Measurements from ENCODE around the gene EFCAB5.
"Not testable (repeated sequence)": the region's sequence is repeated elsewhere in the genome, so short reads cannot be mapped to it uniquely, and the experiment has no call there.

EFCAB5 gene

GRCh38 chr17:30021708-30022317 is 80.4 kb downstream of the EFCAB5 start:
- no peak for DNase-seq

GRCh38 chr17:30025325-30025724 is 83.9 kb downstream of the EFCAB5 start:
- DNase-seq: not testable (repeated sequence)

- DNase-seq: no peak
These were observed 86.2 kb downstream of the EFCAB5 start for GRCh38 chr17:30027676-30028075.

GRCh38 chr17:30031214-30031869 is 89.9 kb downstream of the EFCAB5 start:
- DNase-seq: no peak

GRCh38 chr17:30035369-30035768 is 93.9 kb downstream of the EFCAB5 start:
- DNase-seq: no peak

- DNase-seq: not testable (repeated sequence)
These were observed 99.5 kb downstream of the EFCAB5 start for GRCh38 chr17:30040719-30041518.

GRCh38 chr17:30041551-30041950 is 100.1 kb downstream of the EFCAB5 start:
- DNase-seq: no peak

- DNase-seq: no peak
These were observed 120.9 kb downstream of the EFCAB5 start for GRCh38 chr17:30062372-30062771.

- DNase-seq: no peak
These were observed 123.3 kb downstream of the EFCAB5 start for GRCh38 chr17:30064738-30065137.

- DNase-seq: no peak
These were observed 127.0 kb downstream of the EFCAB5 start for GRCh38 chr17:30068465-30068864.

GRCh38 chr17:30074254-30074653 is 132.8 kb downstream of the EFCAB5 start:
- DNase-seq: no peak

GRCh38 chr17:30074730-30075129 is 133.3 kb downstream of the EFCAB5 start:
- no peak for DNase-seq

GRCh38 chr17:30082773-30083172 is 141.3 kb downstream of the EFCAB5 start:
- no peak for DNase-seq

- no peak for DNase-seq
These were observed 143.4 kb downstream of the EFCAB5 start for GRCh38 chr17:30084788-30085187.

- no peak for DNase-seq
These were observed 145.5 kb downstream of the EFCAB5 start for GRCh38 chr17:30086896-30087295.

- not testable (repeated sequence) for DNase-seq
These were observed 146.0 kb downstream of the EFCAB5 start for GRCh38 chr17:30087431-30087830.

GRCh38 chr17:30091121-30091670 is 149.8 kb downstream of the EFCAB5 start:
- DNase-seq: no peak

- DNase-seq: no peak
These were observed 150.3 kb downstream of the EFCAB5 start for GRCh38 chr17:30091771-30092170.

- DNase-seq: no peak
These were observed 151.5 kb downstream of the EFCAB5 start for GRCh38 chr17:30092886-30093285.

GRCh38 chr17:30093463-30094147 is 152.2 kb downstream of the EFCAB5 start:
- DNase-seq: peak; percentile 7

- DNase-seq: no peak
These were observed 154.2 kb downstream of the EFCAB5 start for GRCh38 chr17:30095507-30096244.

GRCh38 chr17:30101686-30102390 is 160.4 kb downstream of the EFCAB5 start:
- no peak for DNase-seq

Measured in NCI-H2107 (cell line).